ENCODE measurements around the gene PIGN.

The PIGN gene

GRCh38 chr18:62164855-62165487 is 21.9 kb downstream of the PIGN start:
- FAIRE-seq (peak; percentile 60), DNase-seq (ENCODE audit: insufficient read length, low spot score) (no peak)
- no peak for TF ChIP-seq POLR2A (IDR thresholded peaks at IDR 0.05; ENCODE audit: low read depth, low read length)
- no peak for TF ChIP-seq POU2F2 (IDR thresholded peaks at IDR 0.05; ENCODE audit: low read depth, low read length)
- no peak for TF ChIP-seq PAX5 (IDR thresholded peaks at IDR 0.05; ENCODE audit: insufficient read depth, low read length, severe bottlenecking)
- no peak for TF ChIP-seq SPI1 (IDR thresholded peaks at IDR 0.05; ENCODE audit: low read depth, low read length)

- DNase-seq (ENCODE audit: insufficient read length, low spot score): no peak
- TF ChIP-seq POLR2A (IDR thresholded peaks at IDR 0.05; ENCODE audit: low read depth, low read length): no peak
- TF ChIP-seq SPI1 (IDR thresholded peaks at IDR 0.05; ENCODE audit: low read depth, low read length): no peak
- no peak for TF ChIP-seq PAX5 (IDR thresholded peaks at IDR 0.05; ENCODE audit: insufficient read depth, low read length, severe bottlenecking)
- no peak for TF ChIP-seq TAF1 (IDR thresholded peaks at IDR 0.05; ENCODE audit: low read depth, low read length)
- no peak for TF ChIP-seq POLR2AphosphoS5 (IDR thresholded peaks at IDR 0.05; ENCODE audit: low read depth, low read length)
- no peak for TF ChIP-seq POU2F2 (IDR thresholded peaks at IDR 0.05; ENCODE audit: low read depth, low read length)
- FAIRE-seq: no peak
Measured at GRCh38 chr18:62164310-62164709, 22.5 kb downstream of the PIGN start.

GRCh38 chr18:62157843-62158242 is 29.0 kb downstream of the PIGN start:
- no peak for TF ChIP-seq PAX5 (IDR thresholded peaks at IDR 0.05; ENCODE audit: insufficient read depth, low read length, severe bottlenecking)
- TF ChIP-seq SPI1 (IDR thresholded peaks at IDR 0.05; ENCODE audit: low read depth, low read length): no peak
- no peak for TF ChIP-seq TAF1 (IDR thresholded peaks at IDR 0.05; ENCODE audit: low read depth, low read length)
- no peak for TF ChIP-seq POU2F2 (IDR thresholded peaks at IDR 0.05; ENCODE audit: low read depth, low read length)
- no peak for TF ChIP-seq POLR2AphosphoS5 (IDR thresholded peaks at IDR 0.05; ENCODE audit: low read depth, low read length)
- no peak for TF ChIP-seq POLR2A (IDR thresholded peaks at IDR 0.05; ENCODE audit: low read depth, low read length)
- FAIRE-seq: no peak
- no peak for DNase-seq (ENCODE audit: insufficient read length, low spot score)

GRCh38 chr18:62152844-62153243 is 34.0 kb downstream of the PIGN start:
- TF ChIP-seq SPI1 (IDR thresholded peaks at IDR 0.05; ENCODE audit: low read depth, low read length) (peak; percentile 87), POU2F2 (IDR thresholded peaks at IDR 0.05; ENCODE audit: low read depth, low read length) (no peak)
- no peak for FAIRE-seq
- DNase-seq (ENCODE audit: insufficient read length, low spot score): no peak

GRCh38 chr18:62151068-62151771 is 35.6 kb downstream of the PIGN start:
- DNase-seq (ENCODE audit: insufficient read length, low spot score): no peak
- no peak for FAIRE-seq
- no peak for TF ChIP-seq SPI1 (IDR thresholded peaks at IDR 0.05; ENCODE audit: low read depth, low read length)
- no peak for TF ChIP-seq TAF1 (IDR thresholded peaks at IDR 0.05; ENCODE audit: low read depth, low read length)
- no peak for TF ChIP-seq POLR2A (IDR thresholded peaks at IDR 0.05; ENCODE audit: low read depth, low read length)
- no peak for TF ChIP-seq PAX5 (IDR thresholded peaks at IDR 0.05; ENCODE audit: insufficient read depth, low read length, severe bottlenecking)
- TF ChIP-seq POLR2AphosphoS5 (IDR thresholded peaks at IDR 0.05; ENCODE audit: low read depth, low read length): no peak
- no peak for TF ChIP-seq POU2F2 (IDR thresholded peaks at IDR 0.05; ENCODE audit: low read depth, low read length)

GRCh38 chr18:62144338-62144737 is 42.5 kb downstream of the PIGN start:
- FAIRE-seq (peak; percentile 5), DNase-seq (ENCODE audit: insufficient read length, low spot score) (no peak)
- no peak for TF ChIP-seq POLR2A (IDR thresholded peaks at IDR 0.05; ENCODE audit: low read depth, low read length)
- TF ChIP-seq POU2F2 (IDR thresholded peaks at IDR 0.05; ENCODE audit: low read depth, low read length): no peak
- no peak for TF ChIP-seq SPI1 (IDR thresholded peaks at IDR 0.05; ENCODE audit: low read depth, low read length)
- TF ChIP-seq PAX5 (IDR thresholded peaks at IDR 0.05; ENCODE audit: insufficient read depth, low read length, severe bottlenecking): no peak
- no peak for TF ChIP-seq TAF1 (IDR thresholded peaks at IDR 0.05; ENCODE audit: low read depth, low read length)
- no peak for TF ChIP-seq POLR2AphosphoS5 (IDR thresholded peaks at IDR 0.05; ENCODE audit: low read depth, low read length)

- FAIRE-seq: no peak
- TF ChIP-seq POU2F2 (IDR thresholded peaks at IDR 0.05; ENCODE audit: low read depth, low read length): no peak
- no peak for TF ChIP-seq SPI1 (IDR thresholded peaks at IDR 0.05; ENCODE audit: low read depth, low read length)
- TF ChIP-seq POLR2AphosphoS5 (IDR thresholded peaks at IDR 0.05; ENCODE audit: low read depth, low read length): no peak
- no peak for TF ChIP-seq PAX5 (IDR thresholded peaks at IDR 0.05; ENCODE audit: insufficient read depth, low read length, severe bottlenecking)
- no peak for TF ChIP-seq TAF1 (IDR thresholded peaks at IDR 0.05; ENCODE audit: low read depth, low read length)
- TF ChIP-seq POLR2A (IDR thresholded peaks at IDR 0.05; ENCODE audit: low read depth, low read length): no peak
- DNase-seq (ENCODE audit: insufficient read length, low spot score): no peak
Measured at GRCh38 chr18:62140259-62140658, 46.6 kb downstream of the PIGN start.

- no peak for FAIRE-seq
- TF ChIP-seq TAF1 (IDR thresholded peaks at IDR 0.05; ENCODE audit: low read depth, low read length) (no peak), POU2F2 (IDR thresholded peaks at IDR 0.05; ENCODE audit: low read depth, low read length) (no peak), SPI1 (IDR thresholded peaks at IDR 0.05; ENCODE audit: low read depth, low read length) (no peak), POLR2A (IDR thresholded peaks at IDR 0.05; ENCODE audit: low read depth, low read length) (no peak), POLR2AphosphoS5 (IDR thresholded peaks at IDR 0.05; ENCODE audit: low read depth, low read length) (no peak), PAX5 (IDR thresholded peaks at IDR 0.05; ENCODE audit: insufficient read depth, low read length, severe bottlenecking) (no peak)
- no peak for DNase-seq (ENCODE audit: insufficient read length, low spot score)
Measured at GRCh38 chr18:62138461-62139235, 48.2 kb downstream of the PIGN start.

GRCh38 chr18:62131301-62131909 is 55.5 kb downstream of the PIGN start:
- no peak for TF ChIP-seq POLR2AphosphoS5 (IDR thresholded peaks at IDR 0.05; ENCODE audit: low read depth, low read length)
- no peak for TF ChIP-seq SPI1 (IDR thresholded peaks at IDR 0.05; ENCODE audit: low read depth, low read length)
- no peak for TF ChIP-seq TAF1 (IDR thresholded peaks at IDR 0.05; ENCODE audit: low read depth, low read length)
- no peak for TF ChIP-seq PAX5 (IDR thresholded peaks at IDR 0.05; ENCODE audit: insufficient read depth, low read length, severe bottlenecking)
- TF ChIP-seq POU2F2 (IDR thresholded peaks at IDR 0.05; ENCODE audit: low read depth, low read length): no peak
- TF ChIP-seq POLR2A (IDR thresholded peaks at IDR 0.05; ENCODE audit: low read depth, low read length): no peak
- FAIRE-seq: peak; percentile 70
- no peak for DNase-seq (ENCODE audit: insufficient read length, low spot score)
